GM12874 (cell line): ENCODE results near the gene RALGAPB.

Source experiments
- CTCF ChIP-seq: IDR thresholded peaks from 2 replicates; pipeline ENCODE4 v1.5.1; 2011; ENCODE audit warnings: low read depth, mild to moderate bottlenecking, control low read depth, low read length, moderate library complexity; ENCODE audit not compliant: insufficient read depth

The RALGAPB gene

DNA sequence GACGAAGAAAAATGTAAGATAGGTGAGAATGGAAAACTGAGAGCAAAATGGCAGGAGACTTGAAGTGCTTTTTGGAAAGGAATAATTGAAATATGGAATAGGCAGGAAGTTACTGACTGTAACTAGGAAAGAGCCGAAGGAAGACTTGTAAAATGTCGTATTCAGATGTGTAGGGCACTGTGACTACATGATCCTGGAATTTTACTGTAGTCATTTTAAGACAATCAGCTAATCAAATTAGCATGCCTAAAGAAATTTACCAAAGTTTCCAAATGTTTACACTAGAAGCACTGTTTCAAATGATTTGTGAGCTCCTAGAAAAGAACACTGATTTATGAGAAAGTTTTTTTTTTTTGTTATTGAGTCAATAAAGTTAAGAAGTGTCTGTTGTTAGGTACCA is 87.1 kb downstream of the RALGAPB start:
- TF ChIP-seq CTCF, result no peak

DNA sequence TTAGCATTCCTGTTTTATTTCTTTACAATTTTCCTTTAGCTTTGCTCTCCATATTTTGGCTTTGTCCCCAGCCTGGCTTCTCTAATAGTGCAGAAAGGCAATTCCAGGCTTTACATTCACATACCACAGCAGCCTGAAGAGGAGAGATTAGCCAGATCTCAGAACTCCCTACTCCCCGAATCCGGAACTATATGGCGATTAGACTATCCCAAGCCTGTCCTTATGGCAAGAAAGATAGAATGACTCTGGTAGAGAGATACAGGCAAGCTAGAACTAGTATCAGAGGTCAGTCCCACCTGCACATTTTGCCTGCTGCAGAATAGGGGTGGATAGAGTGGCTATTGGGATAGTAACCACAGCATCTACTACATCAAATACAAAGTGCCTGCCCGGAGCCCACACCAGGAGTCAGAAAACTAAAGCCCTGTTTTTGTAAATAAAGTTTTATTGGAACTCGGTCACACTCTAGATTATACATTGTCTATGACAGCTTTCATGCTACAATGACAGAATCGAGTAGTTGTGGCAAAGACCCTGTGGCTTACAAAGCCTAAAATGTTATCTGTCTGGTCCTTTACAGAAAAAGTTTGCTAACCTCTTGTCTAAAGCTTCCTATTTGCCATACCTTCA is 91.3 kb downstream of the RALGAPB start:
- TF ChIP-seq CTCF, result no peak

- no peak for TF ChIP-seq CTCF
Observed at GRCh38 chr20:38564680-38565079, 92.0 kb downstream of the RALGAPB start.

DNA sequence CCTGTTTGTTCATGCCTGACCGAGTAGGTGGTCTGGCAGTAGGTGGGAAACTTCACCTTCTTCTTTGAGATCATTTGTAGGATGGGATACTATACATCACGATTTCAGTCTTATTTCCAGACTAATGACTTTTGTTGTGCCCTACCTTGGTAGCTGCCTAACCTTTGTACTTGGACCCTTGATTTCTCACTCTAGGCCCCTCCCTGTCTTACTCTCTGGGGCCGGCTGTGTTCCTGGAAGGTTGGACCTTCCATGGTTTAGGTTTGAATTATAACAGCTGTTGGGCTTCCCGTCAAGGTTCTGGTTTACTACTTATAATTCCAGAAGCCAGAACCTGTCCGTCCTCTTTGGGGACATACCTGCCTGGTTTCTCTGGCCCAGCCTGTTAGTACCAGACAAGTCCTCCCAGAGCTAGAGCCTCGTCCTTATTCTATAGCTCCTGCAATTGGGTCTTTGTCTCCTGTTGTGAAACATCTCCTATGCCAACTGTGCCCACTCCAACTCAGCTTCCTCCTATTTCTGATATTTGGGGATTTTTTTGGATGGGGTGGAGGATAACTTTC is 93.5 kb downstream of the RALGAPB start:
- no peak for TF ChIP-seq CTCF

DNA sequence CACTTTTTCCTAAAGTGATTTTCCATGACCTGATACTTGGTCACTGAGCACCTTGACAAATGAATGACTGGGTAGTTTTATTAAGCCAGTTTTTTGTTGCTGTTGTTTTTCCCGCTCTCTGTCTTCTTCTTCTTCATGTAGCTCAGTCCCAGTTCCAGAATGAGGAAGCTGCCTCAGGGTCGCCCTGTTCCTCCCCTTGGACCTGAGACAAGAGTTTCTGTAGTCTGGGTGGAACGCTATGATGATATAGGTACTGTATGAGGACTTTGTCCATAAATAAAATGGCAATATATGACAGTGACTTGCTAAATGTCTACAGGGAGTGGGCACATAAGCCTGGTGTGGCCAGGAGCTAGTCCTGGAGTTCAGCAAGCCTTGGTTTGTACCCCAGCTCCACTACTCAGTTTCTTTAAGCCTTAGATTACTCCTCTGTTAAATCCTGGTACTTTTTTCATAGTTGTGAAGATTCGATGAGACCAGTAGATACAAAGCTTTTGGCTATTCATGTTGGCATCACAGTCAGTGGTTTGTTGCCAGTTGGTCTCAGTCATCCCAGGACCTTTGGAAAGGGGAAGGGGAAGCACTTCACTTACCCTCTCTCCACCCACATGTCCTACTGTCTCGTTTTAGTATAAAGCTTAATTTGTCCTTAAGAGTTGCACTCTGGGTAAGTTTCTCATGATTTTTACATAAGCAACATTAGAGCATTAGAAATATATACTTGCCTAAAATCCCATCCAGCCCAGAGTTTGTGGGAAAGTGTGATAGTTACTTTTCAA is 97.3 kb downstream of the RALGAPB start:
- TF ChIP-seq CTCF, result no peak

DNA sequence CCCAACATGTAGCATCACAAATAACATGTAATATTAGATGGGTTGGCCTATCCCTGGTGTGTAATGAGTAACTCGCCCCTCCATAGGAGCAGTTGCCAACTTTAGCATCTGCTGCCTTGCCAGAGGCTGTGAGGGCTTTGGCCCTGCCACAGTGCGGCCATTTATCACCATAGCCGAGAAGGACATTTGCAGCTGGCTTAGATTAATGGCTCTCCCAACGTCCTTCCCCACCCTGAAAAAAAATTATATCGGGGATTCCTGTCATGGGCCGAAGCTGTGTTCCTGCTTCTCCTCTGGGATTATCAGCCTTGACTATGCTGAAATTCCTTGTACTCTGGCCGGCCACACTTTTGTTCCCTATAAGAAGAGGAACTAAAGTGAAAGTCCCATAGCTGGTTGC is 100.8 kb downstream of the RALGAPB start:
- no peak for TF ChIP-seq CTCF

GRCh38 chr20:38579219-38579910 is 106.7 kb downstream of the RALGAPB start:
- no peak for TF ChIP-seq CTCF
